Measurements from ENCODE around the gene MRPL19.
"Not testable (repeated sequence)": the region's sequence is repeated elsewhere in the genome, so short reads cannot be mapped to it uniquely, and the experiment has no call there.

MRPL19 gene

GRCh38 chr2:75667884-75668283, 21.3 kb downstream of the MRPL19 start:
- DNase-seq (ENCODE audit: low read depth), result no peak

GRCh38 chr2:75675423-75675822, 28.8 kb downstream of the MRPL19 start:
- not testable (repeated sequence) for DNase-seq (ENCODE audit: low read depth)

DNA sequence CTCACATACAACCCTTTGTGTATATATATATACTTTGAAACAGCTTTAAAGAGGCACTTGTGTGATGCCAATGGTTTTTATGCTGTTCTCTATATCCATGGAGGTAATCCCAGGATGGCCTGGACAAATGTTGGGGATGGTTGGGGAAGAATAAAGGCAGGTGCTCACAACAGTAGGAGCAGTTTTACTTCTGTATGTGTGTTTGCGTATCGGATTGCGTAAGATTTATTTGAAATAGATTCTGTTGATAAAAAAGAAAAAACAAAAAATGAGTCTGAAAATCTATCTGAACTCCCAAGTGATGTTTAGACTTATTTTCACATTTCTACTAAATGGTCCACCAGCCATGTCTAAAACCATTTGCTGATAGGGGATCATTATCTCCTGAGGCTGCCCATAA, 29.3 kb downstream of the MRPL19 start:
- DNase-seq (ENCODE audit: low read depth), result no peak

GRCh38 chr2:75676464-75676863, 29.9 kb downstream of the MRPL19 start:
- no peak for DNase-seq (ENCODE audit: low read depth)

DNA sequence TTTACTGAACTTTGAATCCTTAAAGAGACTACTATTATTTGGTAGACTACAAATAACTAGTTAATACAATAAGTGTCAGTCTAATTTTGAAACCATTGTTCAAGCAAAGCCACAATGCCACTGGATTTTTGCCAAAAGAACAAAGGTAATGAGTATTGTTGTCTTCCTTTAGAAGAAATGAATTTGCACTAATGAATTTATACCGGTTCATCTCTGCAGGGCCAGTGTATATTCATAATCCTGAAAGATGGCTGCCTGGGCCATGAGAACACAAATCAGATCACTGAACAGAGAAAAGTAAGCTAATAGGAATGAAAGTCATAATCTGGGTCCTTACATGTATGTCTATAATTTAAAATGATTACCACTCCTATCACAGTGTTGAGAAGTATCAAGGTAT, 33.0 kb downstream of the MRPL19 start:
- no peak for DNase-seq (ENCODE audit: low read depth)

DNA sequence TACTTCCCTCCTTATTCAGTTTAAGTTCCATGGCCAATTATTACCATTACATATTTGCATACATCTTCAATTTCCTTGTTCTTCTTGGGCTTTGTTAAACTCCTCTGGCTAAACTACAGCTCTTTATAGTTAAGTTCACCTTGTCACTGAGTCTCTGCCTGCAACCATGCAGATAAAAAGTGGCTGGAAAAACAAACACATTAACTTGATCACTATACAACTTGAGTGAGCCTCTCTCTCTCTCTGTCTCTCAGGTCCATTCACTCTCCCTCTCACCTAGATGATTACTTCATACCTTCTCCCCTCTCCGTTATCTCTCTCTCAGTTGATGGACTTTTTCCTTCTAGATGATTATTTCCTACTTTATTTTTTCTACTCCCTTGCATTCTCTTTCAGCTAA, 33.8 kb downstream of the MRPL19 start:
- no peak for DNase-seq (ENCODE audit: low read depth)

DNA sequence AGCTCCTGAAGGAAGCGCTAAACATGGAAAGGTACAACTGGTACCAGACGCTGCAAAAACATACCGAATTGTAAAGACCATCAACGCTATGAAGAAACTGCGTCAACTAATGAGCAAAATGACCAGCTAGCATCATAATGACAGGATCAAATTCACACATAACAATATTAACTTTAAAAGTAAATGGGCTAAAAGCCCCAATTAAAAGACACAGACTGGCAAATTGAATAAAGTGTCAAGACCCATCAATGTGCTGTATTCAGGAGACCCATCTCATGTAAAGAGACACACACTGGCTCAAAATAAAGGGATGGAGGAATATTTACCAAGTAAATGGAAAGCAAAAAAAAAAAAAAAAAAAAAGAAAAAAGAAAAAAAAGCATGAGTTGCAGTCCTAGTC, 36.8 kb downstream of the MRPL19 start:
- not testable (repeated sequence) for DNase-seq (ENCODE audit: low read depth)

DNA sequence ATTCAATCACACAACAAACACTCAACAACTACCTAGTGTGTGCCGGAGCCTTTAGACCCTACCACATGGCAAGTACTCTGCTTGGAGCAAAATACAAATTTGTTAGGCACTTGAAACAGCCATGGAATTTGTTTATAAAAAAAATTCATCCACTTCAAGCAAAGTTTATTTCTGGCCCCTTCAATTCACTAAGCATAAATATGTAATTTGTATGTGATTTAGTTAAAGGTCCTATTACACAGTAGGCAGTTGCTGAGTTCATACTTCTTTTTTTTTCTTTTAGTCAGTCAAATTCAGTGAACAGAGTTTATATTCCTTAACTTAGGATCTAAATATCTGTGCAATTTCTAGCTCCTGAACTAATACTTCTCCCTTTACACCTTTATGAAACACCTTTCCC, 41.6 kb downstream of the MRPL19 start:
- no peak for DNase-seq (ENCODE audit: low read depth)

DNA sequence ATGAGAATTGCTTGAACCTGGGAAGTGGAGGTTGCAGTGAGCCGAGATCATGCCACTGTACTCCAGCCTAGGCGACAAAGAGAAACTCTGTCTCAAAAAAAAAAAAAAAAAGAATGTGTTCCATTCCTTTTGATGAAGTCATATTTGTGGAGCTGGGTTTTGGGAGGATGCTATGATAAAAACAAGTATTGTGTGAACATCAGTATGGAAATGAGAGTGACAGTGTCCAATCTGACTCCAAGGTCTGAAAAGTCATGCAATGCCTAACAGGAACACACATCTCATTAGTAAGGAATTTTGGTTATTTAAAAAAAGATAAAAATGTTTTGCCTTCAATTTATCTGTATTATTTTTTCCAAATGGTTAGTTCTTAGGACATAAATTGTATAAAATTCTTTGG, 52.3 kb downstream of the MRPL19 start:
- DNase-seq (ENCODE audit: low read depth), result no peak

DNA sequence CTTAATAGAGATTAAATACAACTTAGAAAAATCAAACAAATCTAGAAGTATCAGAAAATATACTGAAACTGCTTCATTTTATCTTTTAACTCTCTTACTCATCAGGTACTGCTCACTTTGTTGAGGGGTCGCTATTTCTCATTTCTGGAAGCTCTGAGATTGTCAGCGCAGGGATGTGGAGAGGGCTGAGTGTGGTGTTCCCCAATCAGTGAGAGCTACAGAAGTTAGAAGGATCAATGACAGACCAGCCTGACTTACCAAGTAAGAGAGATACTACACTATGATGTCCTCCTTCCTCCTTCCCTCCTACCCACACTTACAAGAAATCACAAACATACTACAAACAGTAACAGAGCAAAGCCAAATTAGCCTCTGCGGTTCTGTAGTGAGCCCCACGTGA, 56.0 kb downstream of the MRPL19 start:
- DNase-seq (ENCODE audit: low read depth), result no peak

GRCh38 chr2:75703589-75704287, 57.2 kb downstream of the MRPL19 start:
- no peak for DNase-seq (ENCODE audit: low read depth)

GRCh38 chr2:75705921-75706320, 59.3 kb downstream of the MRPL19 start:
- no peak for DNase-seq (ENCODE audit: low read depth)

DNA sequence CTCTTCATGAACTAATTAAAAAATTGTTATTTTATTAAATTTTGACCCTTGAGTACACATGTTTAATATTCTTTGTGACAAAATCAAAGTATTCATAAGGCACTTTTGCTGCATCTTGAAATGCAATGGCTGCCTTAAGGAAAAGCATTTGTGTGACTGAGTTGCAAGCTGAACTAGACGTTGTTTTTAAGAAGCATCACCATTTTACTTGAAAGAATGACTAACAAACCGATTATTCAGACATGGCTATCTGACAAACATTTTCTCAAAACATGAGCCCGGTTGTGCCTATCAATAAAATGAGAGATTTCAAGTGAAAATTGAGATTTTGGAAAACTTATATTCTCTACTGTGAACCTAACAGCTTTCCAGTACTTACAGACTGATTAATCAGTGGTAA, 61.3 kb downstream of the MRPL19 start:
- no peak for DNase-seq (ENCODE audit: low read depth)

DNA sequence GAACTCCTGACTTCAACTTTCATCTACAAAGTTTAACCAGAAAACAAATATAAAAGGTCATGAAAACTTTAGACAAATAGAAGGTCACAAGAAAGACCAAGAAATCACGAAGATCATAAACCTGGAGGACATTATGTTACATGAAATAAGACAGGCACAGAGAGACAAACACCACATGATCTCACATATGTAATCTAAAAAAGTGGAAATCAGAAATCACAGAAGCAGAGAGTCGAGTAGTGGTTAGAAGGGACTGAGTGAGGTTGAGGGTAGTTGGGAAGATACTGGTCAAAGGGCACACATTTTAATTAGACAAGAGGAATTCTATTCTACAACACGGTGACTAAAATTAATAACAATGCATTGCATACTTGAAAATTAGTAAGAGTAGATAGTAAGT, 62.7 kb downstream of the MRPL19 start:
- no peak for DNase-seq (ENCODE audit: low read depth)

GRCh38 chr2:75710220-75710576, 63.6 kb downstream of the MRPL19 start:
- no peak for DNase-seq (ENCODE audit: low read depth)

GRCh38 chr2:75710577-75711253, 64.1 kb downstream of the MRPL19 start, which contains the start of gene GCFC2:
GCFC2 (minus strand) TSS chr2:75710915; CDS start chr2:75710855, 60 bp downstream.
- DNase-seq (ENCODE audit: low read depth), result peak; percentile 79

DNA sequence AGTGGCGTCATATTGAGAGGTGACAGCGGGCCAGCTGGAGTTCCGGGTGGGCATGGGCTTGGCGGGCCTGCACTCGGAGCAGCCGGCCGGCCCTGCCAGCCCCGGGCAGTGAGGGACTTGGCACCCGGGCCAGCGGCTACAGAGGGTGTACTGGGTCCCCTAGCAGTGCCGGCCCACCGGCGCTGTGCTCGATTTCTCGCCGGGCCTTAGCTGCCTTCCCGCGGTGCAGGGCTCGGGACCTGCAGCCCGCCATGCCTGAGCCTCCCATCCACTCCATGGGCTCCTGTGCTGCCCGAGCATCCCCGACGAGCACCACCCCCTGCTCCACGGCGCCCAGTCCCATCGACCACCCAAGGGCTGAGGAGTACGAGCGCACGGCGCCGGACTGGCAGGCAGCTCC, 65.0 kb downstream of the MRPL19 start:
- not testable (repeated sequence) for DNase-seq (ENCODE audit: low read depth)

GRCh38 chr2:75716406-75716805, 69.8 kb downstream of the MRPL19 start:
- no peak for DNase-seq (ENCODE audit: low read depth)

GRCh38 chr2:75719616-75720015, 73.0 kb downstream of the MRPL19 start:
- no peak for DNase-seq (ENCODE audit: low read depth)

DNA sequence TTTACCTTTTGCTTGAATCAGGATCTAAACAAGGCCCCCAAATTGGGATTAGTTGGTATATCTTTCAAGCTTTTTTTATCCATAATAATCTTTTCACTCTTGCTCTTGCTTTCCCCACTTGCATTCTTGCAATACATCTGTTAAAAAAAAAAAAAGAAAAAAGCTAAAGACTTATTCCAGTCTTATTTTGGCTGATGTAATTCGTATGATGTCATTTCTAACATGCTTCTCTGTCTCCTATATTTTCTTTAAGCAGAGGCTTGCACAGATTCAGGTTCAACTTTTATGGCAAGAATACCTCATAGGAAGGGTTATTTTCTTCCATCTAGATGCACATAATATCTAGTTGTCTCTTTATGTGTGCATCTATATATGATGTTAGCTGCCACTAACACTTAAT, 73.9 kb downstream of the MRPL19 start:
- no peak for DNase-seq (ENCODE audit: low read depth)

DNA sequence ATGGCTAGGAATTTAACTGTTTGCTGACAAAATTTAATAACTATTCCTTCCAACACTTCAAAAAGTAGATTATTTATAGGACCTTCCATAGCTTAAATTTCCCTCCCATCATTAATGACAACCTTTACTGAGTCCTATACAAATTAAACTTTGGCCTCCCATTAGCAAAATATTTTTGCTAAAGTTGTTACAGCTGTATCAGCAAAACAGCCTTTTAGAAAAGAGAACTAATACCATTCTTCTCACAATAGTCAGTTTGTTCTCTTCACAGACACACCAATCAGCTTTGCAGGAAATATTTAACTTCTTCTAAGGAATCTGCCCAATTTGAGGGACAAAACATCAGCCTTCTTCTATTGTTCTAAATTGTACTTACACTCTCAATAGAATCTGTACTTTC, 76.1 kb downstream of the MRPL19 start:
- no peak for DNase-seq (ENCODE audit: low read depth)

DNA sequence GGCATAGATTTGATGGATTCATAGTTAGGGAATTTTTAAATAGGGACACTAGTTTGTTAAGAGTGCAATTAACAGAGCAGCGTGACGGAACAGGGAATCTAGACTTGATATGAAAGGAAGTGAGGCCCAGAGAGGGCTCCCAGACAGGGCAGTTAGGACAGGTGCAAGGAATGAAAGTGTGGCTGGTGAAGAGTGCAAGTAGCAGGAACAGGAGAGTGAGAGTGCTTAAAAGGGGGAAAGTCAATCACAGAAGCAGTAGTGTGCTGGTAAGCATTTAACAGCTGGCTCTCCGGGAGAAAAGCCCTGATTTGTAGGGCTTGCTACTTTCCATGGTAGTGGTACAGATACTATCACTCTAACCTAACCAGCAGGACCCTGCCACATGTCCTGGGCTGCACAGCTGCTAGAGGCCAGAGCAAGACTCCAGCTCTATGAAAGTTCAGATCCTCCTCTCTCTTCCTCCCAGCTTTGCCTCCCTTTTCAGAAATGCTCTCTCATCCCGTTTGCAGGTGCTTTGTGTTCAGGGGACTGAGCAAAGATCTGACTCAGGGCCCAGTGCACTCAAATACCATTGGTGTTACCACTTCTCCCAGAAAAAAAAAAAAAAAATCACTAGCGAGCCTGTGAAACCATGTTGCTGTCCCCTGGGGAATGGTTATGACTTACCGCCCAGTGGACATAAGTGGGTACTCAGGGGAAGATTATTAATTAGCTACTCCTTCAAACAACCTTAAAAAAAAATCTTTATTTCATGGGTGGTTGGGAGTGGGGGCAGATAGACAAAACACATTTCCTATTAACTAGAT, 82.2 kb downstream of the MRPL19 start:
- DNase-seq (ENCODE audit: low read depth), result no peak

DNA sequence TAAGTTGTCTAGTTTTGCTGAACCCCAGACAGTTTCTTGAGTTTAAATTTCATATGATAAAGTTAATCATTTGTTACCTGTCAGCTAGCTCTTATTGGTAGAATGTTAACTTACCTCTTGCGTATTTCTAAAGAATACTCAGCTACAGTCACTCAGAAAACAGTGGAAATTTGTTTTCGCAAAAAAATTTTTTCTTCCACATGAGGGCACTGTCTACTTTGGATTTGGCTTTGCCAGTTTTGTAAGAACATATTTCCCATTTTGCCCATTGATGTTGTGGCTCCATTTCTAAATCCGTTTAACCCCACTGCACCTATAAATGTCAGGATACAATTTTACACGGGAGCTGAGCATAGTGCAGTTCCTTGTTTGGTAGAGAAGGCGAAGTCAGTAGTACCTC, 83.3 kb downstream of the MRPL19 start:
- no peak for DNase-seq (ENCODE audit: low read depth)
